GM19324 (cell line): ENCODE data around the gene TAGLN3.
"Not testable (repeated sequence)": the region's sequence is repeated elsewhere in the genome, so short reads cannot be mapped to it uniquely, and the experiment has no call there.

Experiments used
- ATAC-seq: cut with Tn5 transposase; IDR thresholded peaks from one replicate; pipeline ENCODE4 v1.9.1; 2021; ENCODE audit warnings: mild to moderate bottlenecking, moderate library complexity; ENCODE audit not compliant: unreplicated experiment, low FRiP score

The TAGLN3 gene

DNA sequence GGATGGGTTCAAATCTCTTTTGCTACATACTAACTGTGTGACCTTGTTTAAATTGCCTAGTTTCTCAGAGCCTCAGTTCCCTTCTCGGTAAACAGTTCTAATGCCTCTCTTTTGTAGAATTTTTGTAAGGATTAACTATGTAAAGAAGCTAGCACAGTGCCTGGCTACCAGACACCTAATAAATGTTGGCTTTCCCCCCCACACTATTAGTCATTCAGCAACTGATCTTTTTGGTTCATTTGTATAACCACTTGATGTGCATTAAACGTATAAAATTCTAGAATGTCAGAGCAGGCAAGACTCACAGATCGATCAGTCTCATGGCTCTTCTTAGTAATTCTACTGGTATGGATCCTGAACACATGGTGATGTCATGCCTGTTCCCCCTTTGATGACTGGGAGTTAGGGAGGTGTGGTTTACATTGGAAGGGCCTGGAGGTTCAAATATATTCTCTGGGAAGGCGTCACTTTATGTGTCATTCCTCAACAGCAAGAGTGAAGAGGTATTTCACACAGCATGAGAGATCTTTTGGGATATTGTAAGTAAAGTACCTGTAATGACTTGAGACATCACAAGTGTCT is 6.5 kb downstream of the TAGLN3 start:
- ATAC-seq, result no peak

DNA sequence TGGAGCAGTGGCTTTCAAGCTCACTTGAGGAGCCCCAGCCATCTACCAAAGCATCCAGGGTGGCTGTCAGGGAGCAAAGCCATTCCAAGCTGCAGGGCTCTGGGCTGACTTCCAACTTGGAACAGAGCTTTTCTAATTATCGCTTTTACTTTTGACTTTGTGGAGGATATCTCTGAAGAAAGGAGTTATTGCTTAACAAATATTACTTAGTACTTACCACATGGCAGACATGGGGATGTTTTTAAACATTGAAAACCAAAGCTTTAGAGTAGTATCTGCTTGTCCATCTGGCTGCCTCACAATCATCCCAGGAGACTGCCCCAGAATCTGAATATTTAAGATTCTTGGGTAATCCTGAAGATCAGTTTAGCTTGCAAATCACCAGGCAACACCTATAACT is 8.9 kb downstream of the TAGLN3 start:
- no peak for ATAC-seq

DNA sequence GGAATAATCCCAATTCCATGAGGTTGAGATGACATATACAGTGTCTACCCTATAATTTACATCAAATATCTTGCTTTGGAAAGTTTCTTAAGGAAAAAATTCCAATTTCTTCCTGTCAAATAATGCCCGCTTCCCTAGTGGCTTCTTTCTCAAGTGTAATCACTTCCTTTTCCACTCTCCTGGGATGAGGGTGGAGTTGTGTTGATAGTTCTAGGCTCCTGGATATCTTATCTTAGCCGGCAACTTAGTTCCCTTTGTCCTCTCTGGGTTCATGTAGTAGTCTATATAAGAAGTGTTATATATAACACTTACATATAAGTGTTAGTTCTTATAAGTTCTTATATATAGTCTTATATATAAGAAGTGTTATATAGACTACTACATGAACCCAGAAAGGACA is 10.9 kb downstream of the TAGLN3 start:
- ATAC-seq, result no peak

DNA sequence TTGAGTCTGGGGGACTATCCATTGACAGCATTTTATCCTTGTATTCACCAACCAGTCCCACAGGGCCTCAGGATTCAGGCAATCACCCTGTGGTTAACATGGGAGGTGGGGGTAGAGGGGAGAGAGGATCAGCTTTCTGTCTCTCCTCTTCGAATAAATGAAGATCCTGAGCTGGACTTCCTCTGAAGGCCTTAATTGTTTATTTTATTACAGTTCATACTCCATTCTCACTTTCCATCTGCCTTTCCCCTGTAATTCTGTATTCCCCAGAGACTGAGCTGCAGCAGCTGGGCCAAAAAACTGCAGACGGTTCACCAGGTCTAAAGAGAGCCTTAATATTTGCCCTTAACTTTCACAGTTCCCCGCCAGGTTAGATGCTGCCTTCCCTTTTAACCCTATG is 11.9 kb downstream of the TAGLN3 start:
- ATAC-seq, result no peak

DNA sequence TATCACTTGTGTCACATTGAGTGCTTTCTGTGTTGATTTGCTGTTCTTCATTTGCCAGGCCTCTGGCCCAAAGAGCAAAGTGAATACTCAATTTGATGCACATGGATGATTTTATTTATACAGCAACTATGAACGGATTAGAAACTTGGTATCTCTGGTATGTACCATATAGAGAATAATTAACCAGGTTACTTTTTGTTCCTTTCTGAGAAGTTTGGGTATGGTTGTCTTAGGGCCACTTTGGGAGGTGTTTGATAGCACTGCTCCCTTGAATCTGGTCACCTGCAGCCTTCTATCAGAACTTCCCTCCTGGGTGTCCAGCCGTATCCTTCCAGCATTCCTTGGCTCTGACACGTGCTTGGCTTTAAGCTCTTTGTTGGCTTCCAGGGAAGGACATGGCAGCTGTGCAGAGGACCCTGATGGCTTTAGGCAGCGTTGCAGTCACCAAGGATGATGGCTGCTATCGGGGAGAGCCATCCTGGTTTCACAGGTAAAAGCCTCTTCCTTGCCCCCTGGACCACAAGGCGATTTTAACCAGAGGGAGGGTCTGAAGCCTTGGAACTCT is 12.7 kb downstream of the TAGLN3 start:
- ATAC-seq, result no peak

DNA sequence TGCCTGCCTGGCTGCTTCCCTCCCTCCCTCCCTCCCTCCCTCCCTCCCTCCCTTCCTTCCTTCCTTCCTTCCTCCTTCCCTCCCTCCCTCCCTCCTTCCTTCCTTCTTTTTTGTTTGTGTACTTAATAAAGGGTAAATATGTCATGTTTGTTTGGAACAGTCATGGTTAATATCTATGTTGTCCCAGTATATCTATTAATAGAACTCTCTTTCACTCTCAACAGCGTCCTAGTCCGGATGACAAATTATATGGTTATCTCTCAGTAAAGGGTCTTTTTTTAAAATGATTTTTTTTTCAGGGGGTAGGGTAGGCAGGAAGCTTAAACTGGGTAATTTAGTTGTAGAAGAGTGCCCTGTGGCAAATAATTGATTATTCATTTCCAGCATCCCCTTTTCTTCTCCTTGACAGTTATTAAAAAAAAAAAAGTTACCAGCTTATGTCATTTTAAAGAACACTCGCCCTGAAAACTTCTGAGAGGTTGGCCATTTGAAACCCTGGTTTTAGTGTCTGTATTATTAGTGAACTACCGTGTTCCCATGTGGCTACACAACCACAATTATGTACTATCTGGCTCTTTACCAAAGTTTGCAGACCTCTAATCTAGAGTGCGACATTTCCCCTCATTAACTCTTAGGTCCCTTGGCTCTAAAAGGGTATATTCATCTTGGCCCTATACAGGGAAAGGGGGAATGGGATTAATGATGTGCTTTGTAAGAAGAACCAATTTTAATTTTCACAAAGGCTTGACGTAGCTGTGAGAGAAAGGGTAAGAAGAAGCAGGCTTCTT is 13.7 kb downstream of the TAGLN3 start:
- no peak for ATAC-seq

DNA sequence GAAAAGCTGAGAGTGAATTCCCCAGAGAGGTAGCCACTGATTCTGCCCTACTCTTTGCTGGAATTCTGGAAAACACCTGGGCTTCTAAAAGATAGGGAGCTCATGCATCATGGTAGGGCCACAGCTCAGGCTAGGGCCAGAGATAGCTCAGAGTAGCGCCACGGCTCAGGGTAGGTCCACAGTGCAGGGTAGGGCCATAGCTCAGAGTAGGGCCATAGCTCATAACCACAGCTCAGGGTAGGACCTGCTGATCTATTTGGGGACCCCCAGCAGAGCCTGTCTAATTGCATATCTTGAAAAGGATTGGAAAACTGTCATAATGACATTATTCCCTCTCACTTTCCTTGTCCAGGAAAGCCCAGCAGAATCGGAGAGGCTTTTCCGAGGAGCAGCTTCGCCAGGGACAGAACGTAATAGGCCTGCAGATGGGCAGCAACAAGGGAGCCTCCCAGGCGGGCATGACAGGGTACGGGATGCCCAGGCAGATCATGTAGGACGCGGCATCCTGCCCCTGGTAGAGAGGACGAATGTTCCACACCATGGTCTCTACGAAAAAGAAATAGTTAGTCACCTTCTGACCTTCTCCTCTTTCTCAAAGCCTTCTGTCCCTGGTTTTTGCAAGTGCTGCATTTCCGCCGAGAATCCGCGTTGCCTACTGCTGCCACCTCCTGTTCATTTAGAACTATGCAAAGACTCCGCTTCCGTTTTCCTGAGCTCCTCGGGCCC is 14.5 kb downstream of the TAGLN3 start:
- peak; percentile 67 for ATAC-seq

DNA sequence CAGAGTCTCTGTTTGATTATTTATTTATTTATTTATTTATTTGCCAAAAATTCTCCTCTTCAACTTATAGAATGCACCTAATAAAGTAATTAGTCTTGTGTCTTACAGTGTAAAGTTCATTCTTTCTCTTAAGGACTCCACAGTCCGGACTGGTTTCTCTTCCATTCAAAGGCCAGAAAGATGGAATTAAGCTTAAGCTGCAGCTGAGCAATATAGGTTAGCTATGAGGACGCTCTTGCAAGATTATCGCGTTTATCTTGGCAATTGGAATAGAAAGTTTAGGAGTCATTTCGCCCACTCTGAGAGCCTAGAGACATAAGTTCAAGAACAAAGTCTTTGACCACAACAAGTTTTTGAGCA is 15.0 kb downstream of the TAGLN3 start:
- ATAC-seq, result no peak

DNA sequence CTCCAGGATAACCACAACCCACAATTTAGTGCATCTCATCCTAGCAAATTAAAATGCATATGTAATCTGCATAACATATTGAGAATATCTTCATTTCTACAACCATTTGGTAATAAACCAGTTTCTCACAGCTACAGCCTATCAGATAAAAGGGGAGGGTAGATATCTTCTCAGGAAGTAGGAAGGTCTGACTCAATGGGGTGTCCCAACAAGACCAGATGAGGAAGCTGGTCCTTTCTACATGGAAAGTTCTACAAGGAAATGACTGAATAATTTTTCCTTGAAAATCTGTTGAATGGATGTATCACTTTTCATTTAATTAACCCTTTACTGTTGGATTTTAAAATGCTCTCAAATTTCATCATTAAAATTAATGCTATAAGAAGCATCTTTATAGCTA is 18.4 kb downstream of the TAGLN3 start:
- ATAC-seq, result no peak

DNA sequence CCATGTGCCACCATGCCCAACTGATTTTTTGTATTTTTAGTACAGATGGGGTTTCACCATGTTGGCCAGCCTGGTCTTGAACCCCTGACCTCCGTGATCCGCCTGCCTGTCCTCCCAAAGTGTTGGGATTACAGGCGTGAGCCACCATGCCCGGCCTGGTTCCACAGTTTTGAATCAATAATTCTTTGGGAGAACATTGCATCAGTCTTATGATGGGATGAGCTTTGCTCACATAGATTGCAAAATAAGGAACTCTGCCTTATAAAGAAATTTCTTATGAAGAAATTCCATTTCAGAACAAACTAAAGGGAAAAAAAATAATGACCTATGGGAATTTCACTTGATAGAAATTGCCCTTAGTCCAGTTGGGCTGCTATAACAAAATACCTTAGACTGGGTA is 20.0 kb downstream of the TAGLN3 start:
- no peak for ATAC-seq

DNA sequence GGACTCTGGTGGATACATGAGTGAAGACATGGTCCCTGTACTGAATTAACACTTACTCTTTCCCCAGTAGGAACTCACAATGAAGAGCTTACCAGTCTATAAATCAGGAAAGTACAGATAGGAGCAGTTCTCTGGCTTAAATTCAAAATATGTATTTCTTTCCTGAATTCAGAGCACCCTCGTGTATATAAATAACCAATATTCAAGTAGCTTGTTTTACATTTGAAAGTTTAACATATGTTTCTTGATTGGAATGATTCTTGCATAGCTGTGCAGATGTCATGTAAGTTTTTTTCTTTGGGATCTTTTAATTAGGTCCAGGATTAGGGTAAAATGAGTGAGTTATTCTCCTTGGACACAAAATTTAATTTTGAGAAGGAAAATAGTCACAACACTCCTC is 21.0 kb downstream of the TAGLN3 start:
- no peak for ATAC-seq

DNA sequence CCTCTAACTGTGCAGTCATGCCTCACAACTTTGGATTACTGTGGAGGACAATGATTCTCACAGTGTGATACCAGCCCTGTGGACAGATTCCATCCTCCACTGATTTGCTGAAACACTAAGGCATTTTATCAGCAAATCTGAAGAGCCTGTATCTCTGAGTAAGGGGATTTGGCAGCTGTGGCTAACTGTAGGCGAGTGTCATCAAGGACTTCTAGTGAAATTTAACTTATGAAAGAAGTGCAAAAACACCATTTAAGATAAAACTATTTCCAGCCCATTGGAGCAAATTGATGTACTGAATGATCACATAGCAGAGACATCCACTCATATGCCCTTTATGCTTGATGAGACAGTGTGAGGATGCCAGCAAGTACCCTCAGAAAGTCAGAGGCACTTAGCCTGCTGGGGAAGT is 22.0 kb downstream of the TAGLN3 start:
- no peak for ATAC-seq

DNA sequence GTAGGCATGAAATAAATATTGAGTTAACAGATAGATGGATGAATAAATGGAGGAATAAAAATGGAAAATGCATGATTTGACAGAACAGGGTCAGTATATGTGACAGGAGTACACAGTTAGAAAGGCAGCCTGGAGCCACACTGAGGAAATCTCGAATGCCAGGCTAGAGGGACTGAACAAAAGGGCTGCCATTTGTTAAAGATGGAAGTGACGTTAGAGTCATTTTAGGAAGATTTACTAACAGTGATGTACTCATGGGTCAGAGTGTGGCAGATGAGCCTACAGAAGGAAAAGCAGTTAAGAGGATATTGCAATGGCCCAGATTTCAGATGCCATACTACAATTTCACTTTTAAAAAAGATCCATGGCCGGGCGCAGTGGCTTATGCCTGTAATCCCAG is 28.4 kb downstream of the TAGLN3 start:
- no peak for ATAC-seq

DNA sequence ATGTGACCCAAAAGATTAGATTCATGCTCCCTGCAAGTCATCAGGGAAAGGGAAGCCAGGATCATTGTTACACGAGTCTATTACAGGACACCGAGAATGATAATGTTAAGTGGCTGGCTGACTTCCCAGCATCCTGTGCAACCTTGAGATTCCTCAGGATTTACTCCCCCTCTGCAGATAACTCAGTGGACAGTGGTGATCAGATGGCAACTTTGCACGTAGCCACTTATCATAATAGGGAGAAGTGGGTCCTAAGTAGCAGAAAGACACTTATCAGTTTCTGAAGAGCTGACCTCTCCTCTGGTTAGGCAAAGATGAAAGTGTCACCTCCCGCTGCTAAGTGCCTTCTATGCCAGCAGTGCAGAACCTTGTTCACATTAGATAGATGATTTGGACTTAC is 29.1 kb downstream of the TAGLN3 start:
- ATAC-seq, result no peak

DNA sequence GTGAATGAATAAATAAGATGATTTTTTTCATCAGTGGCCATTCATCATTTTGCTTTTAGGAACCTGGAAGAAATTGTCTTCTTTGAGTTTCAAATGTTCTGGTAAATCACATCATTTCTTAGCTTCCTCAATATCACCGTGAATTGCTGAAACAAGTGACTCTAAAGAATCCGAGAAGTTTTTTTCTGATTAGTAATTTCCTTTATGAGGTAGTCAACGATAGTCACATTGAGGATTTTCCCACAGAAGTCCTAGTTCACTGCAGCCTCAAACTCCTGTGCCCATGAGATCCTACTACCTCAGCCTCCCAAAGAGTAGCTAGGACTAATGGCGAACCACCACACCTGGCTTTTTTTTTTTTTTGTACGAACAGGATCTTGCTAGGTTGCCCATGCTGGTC is 32.2 kb downstream of the TAGLN3 start:
- no peak for ATAC-seq

DNA sequence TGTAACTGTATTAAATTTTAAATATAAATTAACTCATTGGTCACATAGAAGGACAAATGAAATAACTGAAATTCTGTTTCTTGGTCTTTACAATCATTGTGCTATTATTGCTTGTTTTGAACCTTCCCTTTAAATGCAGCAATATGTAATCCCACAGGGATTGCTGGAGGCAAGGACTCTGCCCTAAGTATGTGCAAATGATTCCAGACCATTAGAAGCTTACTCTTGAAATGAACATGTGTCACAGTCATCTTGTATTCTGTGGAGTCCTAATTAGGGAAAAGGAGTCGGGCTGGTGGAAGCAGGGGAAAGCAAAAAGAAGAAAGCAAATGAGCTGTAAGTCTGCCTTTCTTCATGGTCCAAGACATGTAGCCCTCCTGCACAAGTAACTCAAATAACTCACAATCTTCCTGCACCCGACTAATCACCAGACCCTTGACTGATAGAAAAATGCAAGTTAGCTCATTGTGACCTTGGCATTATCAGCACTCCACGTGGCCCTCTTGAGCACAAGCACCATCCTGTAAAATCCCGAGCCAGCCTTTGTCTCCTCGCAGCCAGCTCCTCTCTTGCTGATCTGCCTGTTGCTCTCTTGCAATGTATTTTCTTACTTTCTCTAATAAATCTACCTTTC is 33.5 kb downstream of the TAGLN3 start:
- no peak for ATAC-seq

DNA sequence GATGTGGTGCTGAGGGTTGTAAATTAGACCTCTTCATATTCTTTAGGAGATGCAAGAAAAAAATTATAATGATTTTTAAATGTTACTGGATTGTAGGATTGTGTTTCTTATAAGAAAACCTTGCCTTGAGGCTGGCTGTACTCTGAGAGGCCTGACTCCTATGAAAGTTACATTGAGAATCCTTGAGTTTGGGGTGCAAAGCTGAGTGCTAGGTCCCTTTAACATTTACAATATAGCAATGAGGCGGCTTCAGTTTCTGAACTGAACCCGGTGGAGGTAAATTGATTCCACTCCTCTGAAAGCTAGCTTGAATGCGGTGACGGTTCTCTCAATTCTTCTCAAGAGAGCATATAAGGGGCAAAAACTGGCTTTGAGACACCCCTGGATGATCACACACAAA is 35.7 kb downstream of the TAGLN3 start, which contains the start of gene TMPRSS7:
Gene TMPRSS7, plus strand, starts transcription at position 301 of the 400 bp plus-strand sequence. CDS start 110 bp downstream, outside the sequence.
- ATAC-seq, result no peak

DNA sequence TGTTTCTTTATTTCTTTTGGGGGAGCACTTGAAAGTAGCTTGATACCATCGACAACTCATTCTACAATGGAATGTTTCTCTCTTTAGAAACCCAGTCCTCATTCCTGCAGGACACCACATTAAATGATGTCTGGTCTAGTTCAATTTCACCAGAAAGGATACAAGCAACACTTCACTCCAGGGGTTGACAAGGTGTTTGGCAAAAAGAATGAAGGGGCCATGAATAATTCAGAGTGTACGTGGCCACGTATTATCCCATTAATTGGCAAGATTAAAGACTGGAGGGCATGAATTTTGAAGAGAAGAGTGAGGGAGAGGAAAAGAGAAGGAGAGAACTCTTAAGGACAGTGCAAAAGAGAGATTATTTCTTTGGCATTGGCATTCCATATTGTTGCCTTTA is 36.5 kb downstream of the TAGLN3 start:
- no peak for ATAC-seq

DNA sequence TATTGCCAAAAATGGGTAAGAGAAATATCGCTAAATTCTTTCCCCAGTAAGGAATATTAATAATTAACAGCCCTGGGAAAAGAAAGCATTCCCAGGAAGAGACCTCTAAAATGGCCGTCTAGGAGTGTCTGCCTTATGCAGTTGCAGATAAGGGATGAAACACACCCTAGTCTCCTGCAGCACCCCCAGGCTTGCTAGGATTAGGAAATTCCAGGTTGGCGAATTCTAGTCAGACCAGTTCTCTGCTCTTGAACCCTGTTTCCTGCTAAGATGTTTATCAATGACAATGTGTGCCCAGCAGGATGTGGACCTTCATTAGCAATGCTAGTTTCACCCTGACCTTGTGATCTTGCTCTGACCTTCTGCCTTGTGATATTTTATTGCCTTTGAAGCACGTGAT is 38.5 kb downstream of the TAGLN3 start:
- not testable (repeated sequence) for ATAC-seq

DNA sequence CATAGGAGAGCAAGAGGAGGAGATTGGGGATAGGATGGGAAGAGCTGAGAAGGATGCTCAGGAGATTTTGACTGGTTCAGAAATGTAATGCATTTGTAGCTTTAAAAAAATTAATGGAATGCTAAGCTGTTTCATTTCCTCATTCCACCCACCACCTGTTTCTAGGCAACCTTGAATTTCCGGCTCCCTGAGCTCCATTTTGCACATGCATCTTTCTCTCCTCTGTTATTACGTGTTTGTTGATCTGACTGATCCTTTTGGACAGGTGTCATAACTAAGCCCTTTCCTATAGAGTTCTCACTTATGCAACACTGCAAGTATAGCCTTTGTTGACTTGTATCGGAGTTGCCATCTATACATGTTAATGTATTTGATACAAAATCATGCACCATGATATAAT is 40.1 kb downstream of the TAGLN3 start:
- no peak for ATAC-seq

DNA sequence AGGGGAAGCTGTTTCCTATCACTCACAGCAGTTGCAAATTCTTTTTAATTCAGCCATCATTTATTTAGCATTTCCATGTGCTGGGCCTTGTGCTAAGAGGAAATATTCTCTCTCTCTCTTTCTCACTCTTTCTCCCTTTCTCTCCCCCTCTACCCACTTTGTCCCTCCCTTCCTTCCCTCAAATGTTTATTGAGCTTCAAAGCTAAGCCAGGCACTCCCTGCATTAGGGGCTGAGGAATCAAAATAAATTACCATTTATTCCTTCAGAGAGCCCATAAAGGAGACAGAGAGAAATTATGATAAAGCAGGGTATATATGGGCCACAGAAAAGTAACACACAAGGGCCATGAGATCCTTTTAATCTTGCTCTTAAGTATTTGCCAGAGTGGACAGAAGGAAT is 42.6 kb downstream of the TAGLN3 start:
- ATAC-seq, result no peak
